Lung (tissue), 12 donors: ENCODE data around the gene ATRNL1. TPM values are rescaled to one million over a fixed set of nuclear protein-coding genes. Genes with fewer than 3 reads are reported as not detected.

ENCODE experiments used
- ATAC-seq: fragments of 200-7000 bp; cut with Tn5 transposase; one replicate; pipeline ENCODE4 v1.9.1; 2020; ENCODE audit warnings: moderate number of reproducible peaks; ENCODE audit not compliant: insufficient read depth, low FRiP score
- DNase-seq, 3 donors: peaks; one replicate each; pipeline ENCODE4 v3.0.0-alpha.2; 2013 to 2017
- H3K27ac ChIP-seq, 2 donors: one replicate each; pipeline ENCODE4 v1.5.1; 2013; ENCODE audit warnings: mild to moderate bottlenecking in 2 of 2, moderate library complexity in 2 of 2, control low read depth in 1 of 2, inconsistent platforms in 1 of 2, low read depth in 1 of 2, low read length in 1 of 2
- H3K27me3 ChIP-seq, 3 donors: one replicate each; pipeline ENCODE4 v1.5.1; 2013; ENCODE audit warnings: low read length in 2 of 3; ENCODE audit not compliant: control insufficient read depth in 3 of 3, insufficient read depth in 3 of 3
- H3K36me3 ChIP-seq, 4 donors: one replicate each; pipeline ENCODE4 v1.5.1; 2013; ENCODE audit warnings: low read length in 4 of 4, mild to moderate bottlenecking in 1 of 4, moderate library complexity in 1 of 4; ENCODE audit not compliant: control insufficient read depth in 4 of 4, insufficient read depth in 4 of 4
- H3K4me1 ChIP-seq, 5 donors: one replicate each; pipeline ENCODE4 v1.5.1; 2013; ENCODE audit warnings: low read length in 5 of 5, mild to moderate bottlenecking in 2 of 5, moderate library complexity in 1 of 5; ENCODE audit not compliant: control insufficient read depth in 5 of 5, insufficient read depth in 5 of 5
- H3K4me3 ChIP-seq: one replicate; pipeline ENCODE4 v1.5.1; 2013; ENCODE audit warnings: mild to moderate bottlenecking, control low read depth, moderate library complexity
- H3K9ac ChIP-seq, 2 donors: one replicate each; pipeline ENCODE4 v1.5.1; 2013; ENCODE audit warnings: low read length in 2 of 2, control low read depth in 1 of 2; ENCODE audit not compliant: insufficient read depth in 1 of 2
- H3K9me3 ChIP-seq, 4 donors: one replicate each; pipeline ENCODE4 v1.5.1; 2013; ENCODE audit warnings: low read length in 3 of 4, mild to moderate bottlenecking in 1 of 4, moderate library complexity in 1 of 4; ENCODE audit not compliant: control insufficient read depth in 4 of 4, insufficient read depth in 3 of 4
- WGBS, 2 donors: extraction: QIAGEN DNeasy Blood & Tissue Kit; methylation state at CpG; one replicate each; pipeline ENCODE4 v1.1.7; 2013; 5-methylcytosine and 5-hydroxymethylcytosine counted together
- polyA plus RNA-seq, 2 donors: library from polyadenylated mRNA; stranded (reverse); fragments of 200-250 nt; gene quantifications; one replicate each; pipeline ENCODE4 v1.2.1, GENCODE V29; 2013
- total RNA-seq, 2 donors: library from RNA; depleted of rRNA in 1 of 2; stranded (reverse); fragments of >200 nt in 1 of 2; gene quantifications; one replicate each; pipeline ENCODE4 v1.2.1, GENCODE V29; 2014 to 2021
- TF ChIP-seq, protein P1 (sequence below): IDR thresholded peaks from 2 replicates; pipeline ENCODE4 v1.5.1; 2012; ENCODE audit warnings: mild to moderate bottlenecking; ENCODE audit errors: control extremely low read depth, extremely low read depth
- donor health status: control.
- donor health status: control.
- donor health status: Bipolar disorder and iron deficiency.
- donor health status: healthy.
- donor health status: DM: yes; HTN: yes; CAD: no.

The ATRNL1 gene
- total and polyA plus RNA-seq, 4 donors, result 0.05 to 11.1 (median 0.24) TPM

DNA sequence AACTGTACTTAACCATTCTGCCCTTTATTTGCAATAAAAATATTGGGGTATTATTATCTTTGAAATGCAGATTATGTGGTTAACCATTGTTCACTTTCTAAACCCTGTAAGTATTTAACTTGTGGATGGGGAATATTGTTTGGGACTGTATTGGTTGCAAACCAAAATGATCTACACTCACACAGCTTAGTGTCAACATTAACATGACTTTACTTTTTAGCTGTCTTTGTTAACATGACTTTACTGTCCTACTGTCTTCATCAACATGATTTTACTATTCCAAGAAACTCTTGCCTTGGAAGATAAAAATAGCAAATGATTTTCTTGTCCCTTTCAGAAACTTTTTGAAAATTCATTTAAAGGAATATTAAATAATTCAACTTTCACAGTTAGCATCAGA, 708.3 kb downstream of the ATRNL1 start:
- H3K9ac ChIP-seq, result no peak overlapping the region
- H3K36me3 ChIP-seq, result no peaks in the 10 kb centered on the region
- ATAC-seq (no peak), DNase-seq (no peak)
- H3K9me3 ChIP-seq, result peaks cover 0 to 2% (median 0%) of the 10 kb centered on the region in 4 donors
- TF ChIP-seq, protein P1, sequence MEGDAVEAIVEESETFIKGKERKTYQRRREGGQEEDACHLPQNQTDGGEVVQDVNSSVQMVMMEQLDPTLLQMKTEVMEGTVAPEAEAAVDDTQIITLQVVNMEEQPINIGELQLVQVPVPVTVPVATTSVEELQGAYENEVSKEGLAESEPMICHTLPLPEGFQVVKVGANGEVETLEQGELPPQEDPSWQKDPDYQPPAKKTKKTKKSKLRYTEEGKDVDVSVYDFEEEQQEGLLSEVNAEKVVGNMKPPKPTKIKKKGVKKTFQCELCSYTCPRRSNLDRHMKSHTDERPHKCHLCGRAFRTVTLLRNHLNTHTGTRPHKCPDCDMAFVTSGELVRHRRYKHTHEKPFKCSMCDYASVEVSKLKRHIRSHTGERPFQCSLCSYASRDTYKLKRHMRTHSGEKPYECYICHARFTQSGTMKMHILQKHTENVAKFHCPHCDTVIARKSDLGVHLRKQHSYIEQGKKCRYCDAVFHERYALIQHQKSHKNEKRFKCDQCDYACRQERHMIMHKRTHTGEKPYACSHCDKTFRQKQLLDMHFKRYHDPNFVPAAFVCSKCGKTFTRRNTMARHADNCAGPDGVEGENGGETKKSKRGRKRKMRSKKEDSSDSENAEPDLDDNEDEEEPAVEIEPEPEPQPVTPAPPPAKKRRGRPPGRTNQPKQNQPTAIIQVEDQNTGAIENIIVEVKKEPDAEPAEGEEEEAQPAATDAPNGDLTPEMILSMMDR, result no peak
- H3K27me3 ChIP-seq, result no peaks in the 10 kb centered on the region
- H3K4me3 ChIP-seq, result no peak overlapping the region
- peaks cover 0 to 5% (median 0%) of the 10 kb centered on the region in 5 donors for H3K4me1 ChIP-seq
- H3K27ac ChIP-seq, result no peak overlapping the region

DNA sequence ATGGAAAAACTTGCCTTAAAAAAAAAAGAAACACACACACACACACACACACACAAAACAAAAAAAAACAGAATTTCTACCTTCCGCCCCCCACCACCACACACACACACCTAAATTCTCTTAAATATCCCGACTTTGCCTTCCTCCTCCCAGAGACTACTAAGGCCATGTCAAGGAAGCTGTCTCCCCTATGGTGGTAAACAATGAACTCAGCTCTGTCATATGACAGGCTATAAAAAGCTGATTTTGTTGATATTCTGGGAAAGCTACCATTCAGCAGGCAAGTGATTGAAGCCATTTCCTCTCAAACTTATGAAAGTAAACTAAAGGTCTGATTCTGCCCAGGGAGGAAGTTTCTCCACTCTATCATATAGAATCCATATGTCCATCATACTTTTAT, 708.8 kb downstream of the ATRNL1 start:
- WGBS, 2 donors, result 52 to 58% methylated on average over 2 of the region's 2 CpGs
- TF ChIP-seq, protein P1, result no peak
- no peak for ATAC-seq

DNA sequence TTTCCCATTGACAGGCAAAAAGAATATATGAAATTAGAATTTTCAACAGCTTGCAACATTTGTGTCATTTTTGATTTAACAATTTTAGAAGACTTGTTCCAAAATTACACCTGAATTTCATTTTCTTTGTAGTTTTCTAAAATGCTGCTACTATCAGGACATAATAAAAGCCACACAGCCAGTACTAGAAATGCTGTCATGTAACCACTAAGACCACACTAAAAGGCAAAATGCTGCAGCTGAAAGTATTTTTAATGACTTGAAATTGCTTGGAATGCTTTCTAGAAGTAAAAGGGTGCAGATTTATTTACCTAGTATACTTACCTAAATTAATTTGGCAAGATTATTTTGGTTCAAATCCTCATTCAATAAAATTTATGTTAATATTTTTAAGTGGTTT, 709.7 kb downstream of the ATRNL1 start:
- H3K27me3 ChIP-seq, result no peaks in the 10 kb centered on the region
- H3K4me3 ChIP-seq, result no peak overlapping the region
- TF ChIP-seq, protein P1, result no peak
- peaks cover 0 to 2% (median 0%) of the 10 kb centered on the region in 4 donors for H3K9me3 ChIP-seq
- DNase-seq (no peak), ATAC-seq (no peak)
- peaks cover 0 to 5% (median 0%) of the 10 kb centered on the region in 5 donors for H3K4me1 ChIP-seq
- no peak overlapping the region for H3K27ac ChIP-seq
- no peak overlapping the region for H3K9ac ChIP-seq
- no peaks in the 10 kb centered on the region for H3K36me3 ChIP-seq

More for the DNA sequence above, 708.8 kb downstream of the ATRNL1 start:
- Histone ChIP-seq H3K36me3 (no peaks in the 10 kb centered on the region), H3K4me1 (peaks cover 0 to 5% (median 0%) of the 10 kb centered on the region in 5 donors), H3K9ac (no peak overlapping the region), H3K9me3 (peaks cover 0 to 2% (median 0%) of the 10 kb centered on the region in 4 donors), H3K4me3 (no peak overlapping the region), H3K27me3 (no peaks in the 10 kb centered on the region), H3K27ac (no peak overlapping the region)
- peak in 2 of 3 donors; percentile 65 to 68 for DNase-seq

DNA sequence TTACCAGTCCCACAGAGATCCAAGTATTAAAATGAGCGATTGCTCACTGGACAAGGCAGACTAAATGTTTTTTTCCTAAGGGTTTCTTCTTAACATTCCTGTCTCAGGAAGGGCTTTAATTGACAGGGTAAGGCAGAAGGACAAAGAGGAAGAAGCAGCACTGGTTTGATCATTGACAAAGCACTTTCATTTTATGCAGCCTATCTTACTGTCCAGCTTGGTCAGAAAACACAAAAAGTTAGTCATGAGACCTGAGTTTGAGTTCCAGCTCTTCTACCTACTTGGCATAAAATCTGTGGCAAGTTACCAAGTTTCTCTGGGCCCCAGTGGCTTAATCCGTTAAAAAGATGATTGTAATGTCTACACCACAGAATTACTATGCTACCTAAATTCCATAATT, 721.4 kb downstream of the ATRNL1 start:
- ATAC-seq (no peak), DNase-seq (no peak)
- H3K27ac ChIP-seq, result no peak overlapping the region
- TF ChIP-seq, protein P1, result no peak
- H3K9me3 ChIP-seq, result peaks cover 0 to 2% (median 0%) of the 10 kb centered on the region in 4 donors
- H3K4me1 ChIP-seq, result peaks cover 0 to 5% (median 0%) of the 10 kb centered on the region in 5 donors
- WGBS, 2 donors, result 47 to 52% methylated on average over 2 of the region's 2 CpGs
- H3K36me3 ChIP-seq, result no peaks in the 10 kb centered on the region
- no peak overlapping the region for H3K9ac ChIP-seq
- H3K27me3 ChIP-seq, result no peaks in the 10 kb centered on the region
- H3K4me3 ChIP-seq, result no peak overlapping the region
